ENCODE results near the gene F7. TPM values are rescaled to one million over a fixed set of nuclear protein-coding genes. Genes with fewer than 3 reads are reported as not detected.

The F7 gene
- polyA plus RNA-seq, 6 donors from 2014 or later: not detected

DNA sequence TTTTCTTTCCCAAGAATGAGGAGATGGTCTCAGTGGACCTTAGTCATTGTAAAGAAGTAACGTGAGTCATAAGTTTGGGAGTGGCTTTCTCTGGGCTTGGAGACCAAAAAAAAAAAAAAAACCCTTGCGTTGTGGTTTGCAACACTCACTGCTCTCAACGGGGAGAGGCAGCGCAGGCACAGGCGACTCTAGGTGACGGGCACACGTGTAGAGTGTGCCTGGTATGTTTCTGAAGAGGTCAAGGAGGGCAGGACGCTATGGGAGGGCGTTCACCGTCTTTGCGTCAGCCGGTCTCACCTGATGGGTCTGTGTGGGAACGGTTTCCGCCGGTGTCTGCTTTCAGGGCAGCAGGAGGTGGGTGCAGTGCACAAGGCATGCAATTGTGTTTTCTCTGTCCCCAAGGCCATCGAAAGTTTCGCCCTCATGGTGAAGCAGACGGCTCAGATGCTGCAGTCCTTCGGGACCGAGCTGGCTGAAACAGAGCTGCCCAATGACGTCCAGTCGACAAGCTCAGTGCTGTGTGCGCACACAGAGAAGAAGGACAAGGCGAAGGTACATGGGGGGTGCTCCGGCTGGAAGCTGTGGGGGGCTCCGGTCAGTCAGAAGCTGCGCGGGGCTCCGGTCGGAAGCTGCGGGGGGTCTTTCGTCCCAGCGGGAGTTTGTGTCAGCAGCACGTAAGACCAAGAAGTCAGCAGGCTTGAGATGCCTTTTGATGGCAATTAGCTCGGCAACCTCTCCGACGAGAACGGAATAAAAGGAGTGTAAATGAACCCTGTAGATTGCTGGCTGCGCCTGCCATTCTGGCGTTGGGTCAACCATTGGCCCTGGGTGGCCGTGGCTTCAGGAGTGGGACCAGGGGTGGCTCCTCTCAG is 40.8 kb upstream of the F7 start:
- no peak overlapping the region for H3K27ac Mint-ChIP-seq
- no peaks in the 10 kb centered on the region for H3K4me1 Mint-ChIP-seq
- ATAC-seq (ENCODE audit: low read depth in 2 of 2): no peak
- no peak for DNase-seq
- no peaks in the 10 kb centered on the region for H3K27me3 Mint-ChIP-seq
- no peak overlapping the region for H3K4me3 Mint-ChIP-seq
- H3K36me3 Mint-ChIP-seq: peaks cover 0 to 8% of the 10 kb centered on the region in 2 donors
- H3K9me3 Mint-ChIP-seq: peaks cover 0 to 1% (median 0%) of the 10 kb centered on the region in 7 donors

DNA sequence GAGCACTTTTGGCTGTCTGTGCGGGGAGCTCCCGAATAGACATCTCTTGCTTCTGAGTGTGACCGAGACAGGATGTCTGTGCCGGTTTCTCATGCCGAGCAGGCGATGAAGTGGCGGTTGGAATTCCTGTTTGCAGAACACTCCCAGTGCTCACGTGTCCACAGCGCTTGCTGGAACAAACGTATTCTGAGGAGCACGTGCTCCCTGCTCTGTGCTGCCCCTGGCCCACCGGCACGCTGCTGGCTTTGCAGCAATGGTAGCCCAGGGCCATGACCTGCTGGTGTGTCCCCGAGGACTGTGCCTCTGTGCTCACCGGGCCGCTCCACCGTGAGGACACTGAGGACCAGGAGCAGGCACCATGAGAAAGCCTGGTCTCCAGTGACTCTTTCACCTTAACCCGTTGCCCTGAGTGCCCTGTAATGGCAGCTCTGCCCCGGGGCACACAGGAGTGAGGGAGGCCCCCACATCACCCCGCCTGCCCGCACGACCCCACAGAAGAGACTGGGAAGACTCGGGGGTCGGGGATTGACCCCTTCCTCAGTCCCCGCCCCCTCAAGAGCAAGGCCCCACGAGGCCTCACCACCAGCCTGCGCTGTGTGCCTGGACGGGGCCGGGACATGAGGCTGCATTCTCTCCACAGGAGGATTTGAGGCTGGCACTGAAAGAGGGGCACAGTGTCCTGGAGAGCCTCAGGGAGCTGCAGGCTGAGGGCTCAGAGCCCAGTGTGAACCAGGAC is 40.0 kb upstream of the F7 start:
- no peaks in the 10 kb centered on the region for H3K4me1 Mint-ChIP-seq
- no peaks in the 10 kb centered on the region for H3K27me3 Mint-ChIP-seq
- H3K36me3 Mint-ChIP-seq: peaks cover 4 to 8% of the 10 kb centered on the region in 2 donors
- ATAC-seq (ENCODE audit: low read depth in 2 of 2) (no peak), DNase-seq (no peak)
- H3K9me3 Mint-ChIP-seq: peaks cover 0 to 1% (median 0%) of the 10 kb centered on the region in 7 donors
- H3K27ac Mint-ChIP-seq: no peak overlapping the region
- no peak overlapping the region for H3K4me3 Mint-ChIP-seq

DNA sequence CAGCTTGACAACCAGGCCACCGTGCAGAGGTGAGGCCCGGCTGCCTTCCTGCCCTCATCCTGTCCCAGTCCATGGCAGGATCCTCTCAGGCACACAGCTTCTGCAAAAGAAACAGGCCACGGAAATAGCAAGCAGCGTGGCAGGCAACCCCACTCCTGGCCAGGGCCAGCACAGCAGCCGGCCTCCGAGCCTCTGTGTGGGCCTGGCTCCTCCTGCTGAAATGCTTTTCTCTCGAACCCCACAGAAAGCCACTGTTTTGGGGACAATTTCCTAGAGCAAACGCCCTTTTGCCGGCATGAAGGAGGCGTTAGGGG is 39.5 kb upstream of the F7 start:
- no peak for ATAC-seq (ENCODE audit: low read depth in 2 of 2)
- peaks cover 9% of the 10 kb centered on the region in 2 donors for H3K36me3 Mint-ChIP-seq
- DNase-seq: no peak
- H3K4me1 Mint-ChIP-seq: no peaks in the 10 kb centered on the region
- H3K4me3 Mint-ChIP-seq: no peak overlapping the region
- H3K27me3 Mint-ChIP-seq: no peaks in the 10 kb centered on the region
- H3K27ac Mint-ChIP-seq: no peak overlapping the region
- peaks cover 0 to 4% (median 0%) of the 10 kb centered on the region in 7 donors for H3K9me3 Mint-ChIP-seq

DNA sequence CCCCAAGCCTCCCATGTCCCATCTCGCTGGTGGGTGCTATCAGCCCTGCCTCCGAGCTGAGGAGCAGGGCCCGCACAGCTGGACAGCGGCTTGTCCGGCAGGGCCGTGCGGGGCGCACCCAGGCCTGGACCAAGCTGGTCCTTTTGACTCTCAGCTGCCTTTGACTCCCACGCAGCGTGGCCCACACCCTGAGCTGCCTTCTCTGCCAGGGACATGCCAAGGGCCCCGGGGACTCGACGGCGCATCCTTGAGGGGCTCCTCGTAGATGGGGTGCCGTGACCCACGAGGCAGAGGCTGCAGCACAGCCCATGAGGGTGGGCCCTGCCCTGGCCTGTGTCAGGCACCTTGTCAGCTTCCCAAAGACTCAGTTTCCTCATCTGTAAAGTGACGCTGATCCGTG is 38.8 kb upstream of the F7 start:
- Mint-ChIP-seq H3K4me3 (no peak overlapping the region), H3K36me3 (peaks cover 15 to 16% of the 10 kb centered on the region in 2 donors), H3K27ac (no peak overlapping the region), H3K27me3 (no peaks in the 10 kb centered on the region), H3K9me3 (peaks cover 0 to 11% (median 2%) of the 10 kb centered on the region in 7 donors), H3K4me1 (no peaks in the 10 kb centered on the region)
- ATAC-seq (ENCODE audit: low read depth in 2 of 2): no peak
- no peak for DNase-seq

DNA sequence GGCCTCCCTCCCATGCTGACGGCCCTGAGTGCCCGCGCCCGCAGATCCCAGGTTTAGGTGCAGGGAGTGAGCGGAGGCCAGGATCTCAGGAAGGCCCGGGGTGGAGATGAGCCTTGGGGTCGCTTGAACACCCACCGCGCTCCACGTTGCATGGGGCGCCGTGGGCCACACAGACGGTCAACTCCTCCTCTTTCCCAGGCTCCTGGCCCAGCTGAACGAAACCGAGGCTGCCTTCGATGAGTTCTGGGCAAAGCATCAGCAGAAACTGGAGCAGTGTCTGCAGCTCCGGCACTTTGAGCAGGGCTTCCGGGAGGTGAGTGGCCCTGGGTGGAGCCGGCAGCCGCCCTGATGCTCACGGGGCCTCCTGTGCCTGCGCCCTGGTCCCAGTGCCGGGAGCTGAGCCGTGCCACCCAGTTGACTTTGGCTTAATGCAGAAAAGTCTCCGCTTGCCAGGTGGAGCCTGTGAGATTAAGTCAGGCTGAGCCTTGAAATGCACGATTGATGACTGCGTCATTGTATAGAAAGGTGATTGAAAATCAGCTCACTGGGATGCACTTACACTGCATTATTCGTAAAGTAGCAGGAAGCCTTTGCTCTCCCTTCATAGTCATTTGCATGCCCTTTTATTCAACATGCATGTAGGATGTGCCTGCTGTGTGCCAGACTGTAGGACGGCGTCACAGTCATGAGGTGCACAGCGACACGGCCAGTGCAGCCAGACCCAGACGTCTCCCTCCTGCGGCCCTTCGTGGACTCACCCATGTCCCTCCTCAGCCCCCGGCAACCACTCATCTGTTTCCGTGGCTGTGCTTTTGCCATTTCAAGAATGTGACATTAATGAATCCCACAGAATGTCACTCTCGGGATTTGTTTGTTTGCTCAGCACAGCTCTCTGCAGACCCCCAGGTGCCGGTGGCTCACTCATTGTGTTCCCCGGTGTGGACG is 35.5 kb upstream of the F7 start:
- DNase-seq: no peak
- H3K4me1 Mint-ChIP-seq: no peaks in the 10 kb centered on the region
- H3K4me3 Mint-ChIP-seq: no peak overlapping the region
- ATAC-seq (ENCODE audit: low read depth in 2 of 2): no peak
- peaks cover 0 to 11% (median 2%) of the 10 kb centered on the region in 7 donors for H3K9me3 Mint-ChIP-seq
- no peak overlapping the region for H3K27ac Mint-ChIP-seq
- H3K27me3 Mint-ChIP-seq: no peaks in the 10 kb centered on the region
- H3K36me3 Mint-ChIP-seq: peaks cover 21 to 23% of the 10 kb centered on the region in 2 donors

DNA sequence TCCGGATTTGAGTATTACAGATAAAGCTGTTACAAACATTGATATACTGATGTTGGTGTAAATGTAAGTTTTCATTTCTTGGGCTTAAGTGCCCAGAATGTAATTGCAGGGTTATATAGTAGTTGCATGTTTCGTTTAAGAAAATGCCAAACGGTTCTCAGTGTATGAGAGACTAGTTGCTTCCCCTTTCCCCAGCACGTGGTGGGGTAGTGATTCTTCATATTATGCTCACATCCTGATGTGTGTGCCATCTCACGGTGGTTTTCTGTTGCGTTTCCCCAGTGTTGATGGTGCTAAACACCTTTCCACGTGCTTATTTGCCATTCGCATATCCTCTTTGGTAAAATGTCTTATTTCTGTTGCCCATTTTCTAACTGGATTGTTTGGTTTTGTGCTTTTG is 34.7 kb upstream of the F7 start:
- ATAC-seq (ENCODE audit: low read depth in 2 of 2): no peak
- Mint-ChIP-seq H3K9me3 (peaks cover 0 to 11% (median 2%) of the 10 kb centered on the region in 7 donors), H3K36me3 (peaks cover 21 to 23% of the 10 kb centered on the region in 2 donors)

DNA sequence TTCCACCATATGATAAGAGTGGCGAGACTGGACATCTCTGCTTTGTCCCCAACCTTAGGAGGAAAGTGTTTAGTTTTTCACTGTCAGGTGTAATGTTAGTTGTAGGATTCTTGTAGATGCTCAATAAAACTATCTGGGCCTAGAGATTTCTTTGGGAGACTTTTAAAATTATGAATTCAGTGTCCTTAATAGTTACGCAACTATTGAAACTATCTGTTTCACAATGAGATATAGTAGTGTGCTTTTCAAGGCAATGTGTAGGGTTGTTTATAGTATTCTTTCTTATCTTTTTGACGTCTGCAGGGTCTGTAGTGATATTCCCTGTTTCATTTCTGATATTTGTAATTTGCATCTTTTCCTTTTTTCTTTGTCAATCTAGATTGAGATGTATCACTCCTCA is 33.2 kb upstream of the F7 start:
- peaks cover 0 to 11% (median 2%) of the 10 kb centered on the region in 7 donors for H3K9me3 Mint-ChIP-seq
- DNase-seq (no peak), ATAC-seq (ENCODE audit: low read depth in 2 of 2) (no peak)
- no peak overlapping the region for H3K4me3 Mint-ChIP-seq
- H3K27me3 Mint-ChIP-seq: no peaks in the 10 kb centered on the region
- no peak overlapping the region for H3K27ac Mint-ChIP-seq
- H3K36me3 Mint-ChIP-seq: peaks cover 23% of the 10 kb centered on the region in 2 donors
- no peaks in the 10 kb centered on the region for H3K4me1 Mint-ChIP-seq

More for the DNA sequence above, 34.7 kb upstream of the F7 start:
- DNase-seq: no peak
- Mint-ChIP-seq H3K4me1 (no peaks in the 10 kb centered on the region), H3K4me3 (no peak overlapping the region), H3K27me3 (no peaks in the 10 kb centered on the region), H3K27ac (peak overlapping the region in 1 of 6 donors; percentile 44)

DNA sequence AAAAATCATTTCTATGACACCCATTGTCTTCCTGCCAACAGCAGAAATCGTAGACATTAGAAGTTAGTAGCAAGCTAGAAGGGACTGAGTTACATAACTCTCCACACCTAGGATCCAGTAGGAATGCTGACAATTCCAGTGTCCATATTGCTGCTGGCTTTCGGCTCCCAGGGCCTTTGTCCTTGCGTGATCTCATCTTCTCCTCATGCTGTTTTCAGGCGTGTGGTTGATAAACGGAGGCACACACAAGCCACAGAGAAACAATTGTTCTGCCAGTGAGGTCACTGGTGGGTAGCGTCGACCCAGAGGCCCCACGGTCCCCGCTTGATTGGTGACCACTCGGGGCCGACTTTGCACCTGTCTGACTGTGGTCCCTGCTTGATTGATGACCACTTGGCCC is 31.6 kb upstream of the F7 start:
- no peak overlapping the region for H3K4me3 Mint-ChIP-seq
- H3K27ac Mint-ChIP-seq: no peak overlapping the region
- H3K9me3 Mint-ChIP-seq: peaks cover 0 to 11% (median 2%) of the 10 kb centered on the region in 7 donors
- no peaks in the 10 kb centered on the region for H3K4me1 Mint-ChIP-seq
- ATAC-seq (ENCODE audit: low read depth in 2 of 2) (no peak), DNase-seq (no peak)
- H3K27me3 Mint-ChIP-seq: no peaks in the 10 kb centered on the region
- peaks cover 23 to 34% of the 10 kb centered on the region in 2 donors for H3K36me3 Mint-ChIP-seq

DNA sequence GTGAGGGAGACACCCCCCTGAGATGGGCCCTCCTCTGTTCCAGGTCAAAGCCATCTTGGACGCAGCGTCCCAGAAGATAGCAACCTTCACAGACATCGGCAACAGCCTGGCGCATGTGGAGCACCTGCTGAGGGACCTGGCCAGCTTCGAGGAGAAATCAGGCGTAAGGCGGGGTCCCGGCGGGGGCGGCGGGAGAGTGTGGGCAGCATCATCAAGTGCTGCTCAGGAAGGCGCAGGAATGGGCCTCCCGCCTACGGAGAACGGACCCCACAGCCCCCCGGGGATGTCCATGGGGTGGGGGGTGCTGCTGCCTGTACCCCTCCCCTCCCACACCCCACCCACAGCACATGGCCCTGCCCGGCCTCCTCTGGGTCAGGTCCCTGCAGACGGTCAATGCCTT is 31.2 kb upstream of the F7 start:
- DNase-seq: no peak
- no peak overlapping the region for H3K4me3 Mint-ChIP-seq
- peaks cover 23 to 37% of the 10 kb centered on the region in 2 donors for H3K36me3 Mint-ChIP-seq
- H3K9me3 Mint-ChIP-seq: peaks cover 0 to 11% (median 2%) of the 10 kb centered on the region in 7 donors
- no peaks in the 10 kb centered on the region for H3K4me1 Mint-ChIP-seq
- H3K27me3 Mint-ChIP-seq: no peaks in the 10 kb centered on the region
- no peak for ATAC-seq (ENCODE audit: low read depth in 2 of 2)
- no peak overlapping the region for H3K27ac Mint-ChIP-seq

DNA sequence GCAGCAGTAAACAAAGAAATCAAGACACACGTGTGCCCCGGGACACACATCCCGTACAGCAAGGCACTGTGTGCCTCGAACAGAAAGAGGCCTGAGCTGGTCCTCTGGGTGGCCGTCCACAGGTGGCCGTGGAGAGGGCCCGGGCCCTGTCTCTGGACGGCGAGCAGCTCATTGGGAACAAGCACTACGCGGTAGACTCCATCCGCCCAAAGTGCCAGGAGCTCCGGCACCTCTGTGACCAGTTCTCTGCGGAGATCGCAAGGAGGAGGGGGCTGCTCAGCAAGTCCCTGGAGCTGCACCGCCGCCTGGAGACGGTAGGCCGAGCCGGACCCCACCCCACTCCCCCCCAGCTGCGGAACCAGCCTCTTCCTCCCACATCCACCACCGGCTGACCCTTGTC is 30.7 kb upstream of the F7 start:
- H3K9me3 Mint-ChIP-seq: peaks cover 0 to 11% (median 2%) of the 10 kb centered on the region in 7 donors
- H3K27ac Mint-ChIP-seq: no peak overlapping the region
- DNase-seq: no peak
- no peaks in the 10 kb centered on the region for H3K4me1 Mint-ChIP-seq
- H3K36me3 Mint-ChIP-seq: peaks cover 23 to 40% of the 10 kb centered on the region in 2 donors
- ATAC-seq (ENCODE audit: low read depth in 2 of 2): no peak
- H3K4me3 Mint-ChIP-seq: no peak overlapping the region
- no peaks in the 10 kb centered on the region for H3K27me3 Mint-ChIP-seq

DNA sequence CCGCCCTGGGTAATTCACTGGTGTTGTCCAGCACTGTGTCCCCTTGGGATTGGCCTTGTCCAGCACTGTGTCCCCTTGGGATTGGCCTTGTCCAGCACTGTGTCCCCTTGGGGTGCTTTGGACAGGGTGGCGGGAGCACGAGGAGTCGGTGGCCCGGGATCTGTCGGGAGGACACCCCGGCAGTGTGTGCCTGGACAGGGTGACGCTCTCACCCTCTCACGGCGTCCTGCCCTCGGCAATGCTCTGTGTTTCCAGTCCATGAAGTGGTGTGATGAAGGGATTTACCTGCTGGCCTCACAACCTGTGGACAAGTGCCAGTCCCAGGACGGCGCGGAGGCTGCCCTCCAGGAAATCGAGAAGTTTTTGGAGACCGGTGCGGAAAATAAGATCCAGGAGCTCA is 29.9 kb upstream of the F7 start:
- no peaks in the 10 kb centered on the region for H3K4me1 Mint-ChIP-seq
- no peak for ATAC-seq (ENCODE audit: low read depth in 2 of 2)
- H3K27me3 Mint-ChIP-seq: no peaks in the 10 kb centered on the region
- H3K9me3 Mint-ChIP-seq: peaks cover 0 to 11% (median 2%) of the 10 kb centered on the region in 7 donors
- peaks cover 18 to 40% of the 10 kb centered on the region in 2 donors for H3K36me3 Mint-ChIP-seq
- no peak for DNase-seq
- H3K27ac Mint-ChIP-seq: no peak overlapping the region
- H3K4me3 Mint-ChIP-seq: no peak overlapping the region

DNA sequence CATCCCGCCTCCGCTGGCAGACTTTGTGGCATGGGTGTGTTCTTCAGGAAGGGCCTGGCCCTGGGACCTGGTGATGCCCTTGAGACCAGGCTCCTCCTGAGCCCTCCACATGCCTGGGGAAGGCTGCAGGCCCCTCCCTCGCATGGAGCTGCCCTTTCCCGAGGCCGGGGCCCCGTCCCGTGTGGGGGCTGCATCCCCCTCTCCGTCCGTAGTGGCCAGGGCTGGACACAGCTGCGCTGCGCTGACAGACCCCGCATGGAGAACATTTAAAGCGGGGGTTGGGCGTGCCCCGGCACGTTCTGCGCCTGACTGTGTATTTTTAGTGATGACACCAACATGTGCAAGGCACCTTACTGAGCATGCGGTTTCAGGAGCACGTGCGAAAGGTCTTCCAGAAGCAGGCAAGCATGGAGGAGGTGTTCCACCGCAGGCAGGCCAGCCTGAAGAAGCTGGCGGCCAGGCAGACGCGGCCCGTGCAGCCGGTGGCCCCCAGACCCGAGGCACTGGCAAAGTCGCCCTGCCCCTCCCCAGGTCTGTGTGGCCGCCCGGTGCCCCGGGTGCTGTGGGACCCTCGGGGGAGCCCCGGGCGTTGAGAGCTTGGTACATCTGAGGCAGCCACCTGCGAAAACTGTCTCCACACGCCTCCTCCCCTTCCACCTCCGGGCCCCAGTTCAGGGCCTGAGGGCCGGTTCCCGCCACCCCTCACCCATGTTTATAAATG is 28.8 kb upstream of the F7 start:
- H3K27me3 Mint-ChIP-seq: no peaks in the 10 kb centered on the region
- no peaks in the 10 kb centered on the region for H3K4me1 Mint-ChIP-seq
- H3K36me3 Mint-ChIP-seq: peaks cover 6 to 32% of the 10 kb centered on the region in 2 donors
- no peak for ATAC-seq (ENCODE audit: low read depth in 2 of 2)
- H3K9me3 Mint-ChIP-seq: no peaks in the 10 kb centered on the region
- H3K4me3 Mint-ChIP-seq: no peak overlapping the region
- H3K27ac Mint-ChIP-seq: no peak overlapping the region
- no peak for DNase-seq

DNA sequence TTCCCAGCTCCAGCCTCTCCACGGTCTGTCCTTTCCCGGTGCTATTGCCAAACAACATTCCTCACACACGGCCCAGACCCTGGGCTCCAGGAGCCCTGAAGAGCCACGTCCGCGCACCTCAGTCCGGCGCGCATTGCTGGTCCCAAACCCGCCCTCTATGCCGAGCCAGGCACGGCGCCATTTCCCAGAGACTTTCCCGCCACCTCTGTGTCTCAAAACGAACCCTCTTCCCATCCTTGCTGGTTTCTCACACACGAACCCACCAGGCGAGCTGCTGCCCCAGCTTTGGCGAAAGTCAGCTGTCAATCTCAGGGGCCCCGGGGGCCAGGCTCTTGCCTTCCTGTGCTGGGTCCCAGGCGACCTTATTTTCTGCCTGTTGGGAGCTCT is 28.0 kb upstream of the F7 start:
- Mint-ChIP-seq H3K27ac (peak overlapping the region in 1 of 6 donors; percentile 21), H3K4me3 (no peak overlapping the region), H3K36me3 (peaks cover 6 to 27% of the 10 kb centered on the region in 2 donors), H3K9me3 (no peaks in the 10 kb centered on the region), H3K4me1 (no peaks in the 10 kb centered on the region), H3K27me3 (no peaks in the 10 kb centered on the region)
- DNase-seq: no peak
- no peak for ATAC-seq (ENCODE audit: low read depth in 2 of 2)
